ENCODE measurements around the gene ZFC3H1. TPM values are rescaled to one million over a fixed set of nuclear protein-coding genes. Genes with fewer than 3 reads are reported as not detected.
"Not testable (repeated sequence)": the region's sequence is repeated elsewhere in the genome, so short reads cannot be mapped to it uniquely, and the experiment has no call there.

ZFC3H1 gene
- total and polyA plus RNA-seq, 2 of the 4 experiments (the other 2 are of a cell fraction) = 16.8 to 23.3 TPM

GRCh38 chr12:71694099-71694820 lies 30.6 kb upstream of the ZFC3H1 start:
- H2BK20ac ChIP-seq (ENCODE audit: low read depth, low read length) = no peak overlapping the region
- H3K27ac ChIP-seq (ENCODE audit: insufficient read depth, low read length) = no peak overlapping the region
- BruUV-seq (replicated peaks) = no TSS peak
- no peaks in the 10 kb centered on the region for H3K9me3 ChIP-seq (ENCODE audit: control insufficient read depth, insufficient read depth, low read length)
- dilution Hi-C loops (cut with HindIII; ENCODE audit: low sequenced_read_pairs, unreplicated experiment) = no loop called here
- no peak overlapping the region for H2AK5ac ChIP-seq (ENCODE audit: low read depth, low read length)
- POLR2A ChIA-PET (ENCODE audit: unreplicated experiment) = no interaction called here
- DNase-seq (no peak), ATAC-seq (ENCODE audit: low read depth) (no peak)
- H2BK15ac ChIP-seq (ENCODE audit: low read depth, low read length) = no peak overlapping the region
- CTCF ChIA-PET = interaction anchor here (1.0 kb wide), 1 partner anchor 17 kb away, joined by 3 read pairs; no protein-coding TSS in a partner anchor
- H2AK9ac ChIP-seq (replicated peaks; ENCODE audit: low read depth, low read length, poor library complexity) = no peak overlapping the region
- 100% methylated on average over 1 of the region's 1 CpG; no CpG with 5 or more reads in 1 of the 2 experiments for WGBS, 2 experiments (ENCODE audit: extremely low coverage in 2 of 2, insufficient read length in 1 of 2)
- no peak overlapping the region for H3K4me3 ChIP-seq (ENCODE audit: insufficient read depth, low read depth, low read length)
- H3K18ac ChIP-seq (ENCODE audit: low read depth, low read length) = no peak overlapping the region
- no peak overlapping the region for H3K9ac ChIP-seq (ENCODE audit: low read depth, low read length)
- intact Hi-C loops (cut with micrococcal nuclease) = no loop called here
- no peaks in the 10 kb centered on the region for H4K20me1 ChIP-seq (ENCODE audit: insufficient read depth, low read length)
- peaks cover 0 to 4% of the 10 kb centered on the region in 2 experiments; a peak in 2 of 4 replicates for H3K79me1 ChIP-seq (ENCODE audit: low read depth in 1 of 2, low read length in 2 of 2)
- H2BK120ac ChIP-seq (ENCODE audit: low read depth, low read length) = no peak overlapping the region
- no peak overlapping the region for H2AFZ ChIP-seq (replicated peaks; ENCODE audit: low read length, poor library complexity)
- no peak overlapping the region for H3K4me2 ChIP-seq (ENCODE audit: low read depth, low read length)
- TF ChIP-seq CHD1 (IDR thresholded peaks at IDR 0.05; ENCODE audit: low read depth, low read length) (no peak), BHLHE40 (IDR thresholded peaks at IDR 0.05; ENCODE audit: low read depth, low read length) (no peak), RFX5 (IDR thresholded peaks at IDR 0.05; ENCODE audit: low read depth, low read length) (no peak), MXI1 (IDR thresholded peaks at IDR 0.05; ENCODE audit: borderline replicate concordance, low read depth, low read length) (no peak), MAFK (IDR thresholded peaks at IDR 0.05; ENCODE audit: low read depth, low read length) (no peak)
- H3K27me3 ChIP-seq (ENCODE audit: control insufficient read depth, insufficient read depth, low read length) = no peaks in the 10 kb centered on the region
- no peaks in the 10 kb centered on the region for H3K9me1 ChIP-seq (ENCODE audit: insufficient read depth, low read length)
- no peak overlapping the region for H4K8ac ChIP-seq (ENCODE audit: low read depth in 2 of 2, low read length in 2 of 2)
- H3K56ac ChIP-seq (ENCODE audit: extremely low read depth, insufficient read depth, low read length) = no peak overlapping the region
- in situ Hi-C loops (cut with MboI; ENCODE audit: low sequenced_read_pairs) = no loop called here
- no peak overlapping the region for H2BK5ac ChIP-seq (ENCODE audit: low read depth, low read length, poor library complexity, severe bottlenecking)
- no peak overlapping the region for H4K5ac ChIP-seq (ENCODE audit: low read depth, low read length)
- H3K14ac ChIP-seq (replicated peaks; ENCODE audit: low read depth, low read length) = no peak overlapping the region; the same call in 1 of the 2 replicates
- no peak overlapping the region for H3K4ac ChIP-seq (ENCODE audit: low read depth, low read length)
- H4K91ac ChIP-seq (ENCODE audit: insufficient read depth, low read depth, low read length) = no peak overlapping the region
- H3K4me1 ChIP-seq (ENCODE audit: control insufficient read depth, insufficient read depth, low read length) = no peaks in the 10 kb centered on the region
- no peak overlapping the region for H3K23ac ChIP-seq (ENCODE audit: low read depth, low read length)
- H3K36me3 ChIP-seq (ENCODE audit: control insufficient read depth, insufficient read depth, low read length) = peaks cover 6% of the 10 kb centered on the region; the same call in 1 of the 2 replicates

GRCh38 chr12:71693651-71694050 lies 30.0 kb upstream of the ZFC3H1 start:
- H3K9me1 ChIP-seq (ENCODE audit: insufficient read depth, low read length); H2BK20ac ChIP-seq (ENCODE audit: low read depth, low read length); intact Hi-C loops (cut with micrococcal nuclease); dilution Hi-C loops (cut with HindIII; ENCODE audit: low sequenced_read_pairs, unreplicated experiment); H3K27me3 ChIP-seq (ENCODE audit: control insufficient read depth, insufficient read depth, low read length); H2AK5ac ChIP-seq (ENCODE audit: low read depth, low read length); H4K20me1 ChIP-seq (ENCODE audit: insufficient read depth, low read length); H3K79me1 ChIP-seq (ENCODE audit: low read depth in 1 of 2, low read length in 2 of 2); H3K27ac ChIP-seq (ENCODE audit: insufficient read depth, low read length); H3K36me3 ChIP-seq (ENCODE audit: control insufficient read depth, insufficient read depth, low read length); POLR2A ChIA-PET (ENCODE audit: unreplicated experiment); H4K5ac ChIP-seq (ENCODE audit: low read depth, low read length); H3K9me3 ChIP-seq (ENCODE audit: control insufficient read depth, insufficient read depth, low read length); H3K9ac ChIP-seq (ENCODE audit: low read depth, low read length); H3K14ac ChIP-seq (replicated peaks; ENCODE audit: low read depth, low read length); H2AFZ ChIP-seq (replicated peaks; ENCODE audit: low read length, poor library complexity); in situ Hi-C loops (cut with MboI; ENCODE audit: low sequenced_read_pairs); H3K56ac ChIP-seq (ENCODE audit: extremely low read depth, insufficient read depth, low read length); H2BK120ac ChIP-seq (ENCODE audit: low read depth, low read length); H2BK5ac ChIP-seq (ENCODE audit: low read depth, low read length, poor library complexity, severe bottlenecking); DNase-seq; BruUV-seq (replicated peaks); H4K8ac ChIP-seq (ENCODE audit: low read depth in 2 of 2, low read length in 2 of 2); H3K4me1 ChIP-seq (ENCODE audit: control insufficient read depth, insufficient read depth, low read length); H3K4ac ChIP-seq (ENCODE audit: low read depth, low read length); H3K18ac ChIP-seq (ENCODE audit: low read depth, low read length); H3K23ac ChIP-seq (ENCODE audit: low read depth, low read length); H2BK15ac ChIP-seq (ENCODE audit: low read depth, low read length); H3K4me3 ChIP-seq (ENCODE audit: insufficient read depth, low read depth, low read length); ATAC-seq (ENCODE audit: low read depth); H2AK9ac ChIP-seq (replicated peaks; ENCODE audit: low read depth, low read length, poor library complexity); H3K4me2 ChIP-seq (ENCODE audit: low read depth, low read length); H4K91ac ChIP-seq (ENCODE audit: insufficient read depth, low read depth, low read length): not testable (repeated sequence)
- CTCF ChIA-PET = interaction anchor here (1.0 kb wide), 1 partner anchor 17 kb away, joined by 3 read pairs; no protein-coding TSS in a partner anchor
- WGBS, 2 experiments (ENCODE audit: extremely low coverage in 2 of 2, insufficient read length in 1 of 2) = no CpG with 5 or more reads among the region's 5 CpGs

Data from IMR-90 (cell line).